WTC11 (cell line): ENCODE measurements around the gene MAGOHB. TPM values are rescaled to one million over a fixed set of nuclear protein-coding genes. Genes with fewer than 3 reads are reported as not detected.

Experiments used
- ATAC-seq: fragments of 200-7000 bp; cut with Tn5 transposase; 2 replicates; pipeline ENCODE4 v1.10.0; 2021; ENCODE audit warnings: mild to moderate bottlenecking, moderate library complexity
- CTCF ChIA-PET: fragments of 300-600 bp; sonication (Branson Sonifier 250); formaldehyde crosslinking; loops from one replicate; lab custom pipeline; 2021; ENCODE audit warnings: antibody characterized with exemption; lab: Charles Lee
- POLR2A ChIA-PET: fragments of 350-600 bp; sonication (Branson Sonifier 250); formaldehyde crosslinking; loops from one replicate; lab custom pipeline; 2021; ENCODE audit warnings: antibody characterized with exemption; lab: Charles Lee
- DNase-seq: peaks from one replicate; pipeline ENCODE4 v3.0.0; 2021; ENCODE audit warnings: low spot score
- H3K27ac Mint-ChIP-seq: 2 replicates; pipeline ENCODE4 v1.8.0; 2021; ENCODE audit warnings: mixed read lengths
- H3K27me3 Mint-ChIP-seq: 2 replicates; pipeline ENCODE4 v1.8.0; 2021; ENCODE audit warnings: low read depth, mild to moderate bottlenecking, moderate library complexity, mixed read lengths
- H3K36me3 Mint-ChIP-seq: 2 replicates; pipeline ENCODE4 v1.8.0; 2021; ENCODE audit warnings: mixed read lengths
- H3K4me1 Mint-ChIP-seq: 2 replicates; pipeline ENCODE4 v1.8.0; 2022; ENCODE audit warnings: mixed read lengths
- H3K4me3 Mint-ChIP-seq: 2 replicates; pipeline ENCODE4 v1.8.0; 2021; ENCODE audit warnings: mild to moderate bottlenecking, moderate library complexity, mixed read lengths
- H3K9me3 Mint-ChIP-seq: 2 replicates; pipeline ENCODE4 v1.8.0; 2021; ENCODE audit warnings: mixed read lengths
- CBFB ChIP-seq: sonication (generic); formaldehyde crosslinking; IDR thresholded peaks from 2 replicates; pipeline ENCODE4 v1.8.1; 2022; ENCODE audit warnings: mild to moderate bottlenecking, low read depth, missing genetic modification reagents
- CREB1 ChIP-seq: sonication (generic); formaldehyde crosslinking; IDR thresholded peaks from 2 replicates; pipeline ENCODE4 v1.8.0; 2023; ENCODE audit warnings: mild to moderate bottlenecking, missing genetic modification reagents
- E2F1 ChIP-seq: sonication (generic); formaldehyde crosslinking; IDR thresholded peaks from 2 replicates; pipeline ENCODE4 v1.8.0; 2022; ENCODE audit warnings: mild to moderate bottlenecking, missing genetic modification reagents
- EMX1 ChIP-seq: fragments of 250-450 bp; sonication (Bioruptor Pico); IDR thresholded peaks from 2 replicates; pipeline ENCODE4 v1.8.0; 2021; ENCODE audit warnings: mild to moderate bottlenecking
- FOXJ3 ChIP-seq: sonication (generic); formaldehyde crosslinking; IDR thresholded peaks from 2 replicates; pipeline ENCODE4 v1.9.0; 2021; ENCODE audit warnings: missing genetic modification reagents, mild to moderate bottlenecking, borderline replicate concordance
- FOXK1 ChIP-seq: sonication (generic); formaldehyde crosslinking; IDR thresholded peaks from 2 replicates; pipeline ENCODE4 v1.8.0; 2022; ENCODE audit warnings: mild to moderate bottlenecking, moderate library complexity, missing genetic modification reagents
- FOXP1 ChIP-seq: sonication (generic); formaldehyde crosslinking; IDR thresholded peaks from 2 replicates; pipeline ENCODE4 v1.8.0; 2022; ENCODE audit warnings: missing genetic modification reagents, mild to moderate bottlenecking, moderate library complexity, borderline replicate concordance
- JAZF1 ChIP-seq: fragments of 250-450 bp; sonication (Bioruptor Pico); IDR thresholded peaks from 2 replicates; pipeline ENCODE4 v1.9.0; 2021; ENCODE audit warnings: moderate library complexity, mild to moderate bottlenecking, inconsistent platforms
- KAT7 ChIP-seq: sonication (generic); formaldehyde crosslinking; IDR thresholded peaks from 2 replicates; pipeline ENCODE4 v1.8.1; 2023; ENCODE audit warnings: missing genetic modification reagents, mild to moderate bottlenecking, borderline replicate concordance
- MLX ChIP-seq: sonication (generic); formaldehyde crosslinking; IDR thresholded peaks from 2 replicates; pipeline ENCODE4 v1.8.1; 2023; ENCODE audit warnings: mild to moderate bottlenecking, missing genetic modification reagents, moderate library complexity
- NFATC4 ChIP-seq: fragments of 250-450 bp; sonication (Bioruptor Pico); IDR thresholded peaks from 2 replicates; pipeline ENCODE4 v1.9.0; 2021; ENCODE audit warnings: mild to moderate bottlenecking
- PRDM15 ChIP-seq: sonication (generic); formaldehyde crosslinking; IDR thresholded peaks from 2 replicates; pipeline ENCODE4 v1.8.0; 2022; ENCODE audit warnings: missing genetic modification reagents
- PREB ChIP-seq: sonication (generic); formaldehyde crosslinking; IDR thresholded peaks from 2 replicates; pipeline ENCODE4 v1.8.1; 2022; ENCODE audit warnings: mild to moderate bottlenecking, missing genetic modification reagents, moderate library complexity, borderline replicate concordance
- PRRX2 ChIP-seq: fragments of 250-450 bp; sonication (Bioruptor Pico); IDR thresholded peaks from 2 replicates; pipeline ENCODE4 v1.8.0; 2021; ENCODE audit warnings: mild to moderate bottlenecking
- RORB ChIP-seq: fragments of 250-450 bp; sonication (Bioruptor Pico); IDR thresholded peaks from 2 replicates; pipeline ENCODE4 v1.9.0; 2021; ENCODE audit warnings: mild to moderate bottlenecking
- SMAD4 ChIP-seq: sonication (generic); formaldehyde crosslinking; IDR thresholded peaks from 2 replicates; pipeline ENCODE4 v1.8.0; 2022; ENCODE audit warnings: mild to moderate bottlenecking, missing genetic modification reagents
- SOX15 ChIP-seq: fragments of 250-450 bp; sonication (Bioruptor Pico); IDR thresholded peaks from 2 replicates; pipeline ENCODE4 v1.9.0; 2021; ENCODE audit warnings: mild to moderate bottlenecking
- USF1 ChIP-seq: sonication (generic); formaldehyde crosslinking; IDR thresholded peaks from 2 replicates; pipeline ENCODE4 v1.8.0; 2022; ENCODE audit warnings: mild to moderate bottlenecking, missing genetic modification reagents
- ZNF121 ChIP-seq: sonication (generic); formaldehyde crosslinking; IDR thresholded peaks from 2 replicates; pipeline ENCODE4 v1.8.0; 2023; ENCODE audit warnings: missing genetic modification reagents
- ZSCAN18 ChIP-seq: fragments of 250-450 bp; sonication (Bioruptor Pico); IDR thresholded peaks from 2 replicates; pipeline ENCODE4 v2.1.2; 2022; ENCODE audit warnings: mild to moderate bottlenecking, moderate library complexity
- total RNA-seq: library from RNA; stranded (reverse); gene quantifications from 3 replicates; pipeline ENCODE4 v1.2.3, GENCODE V29; 2021
- TF ChIP-seq, protein P1 (sequence below): sonication (generic); formaldehyde crosslinking; IDR thresholded peaks from 2 replicates; pipeline ENCODE4 v1.8.0; 2023; ENCODE audit warnings: missing genetic modification reagents
- TF ChIP-seq, protein P2 (sequence below): fragments of 250-450 bp; sonication (Bioruptor Pico); IDR thresholded peaks from 2 replicates; pipeline ENCODE4 v1.8.0; 2021; ENCODE audit warnings: mild to moderate bottlenecking

The MAGOHB gene
- total RNA-seq, 1 experiment from 2014 or later: 36.1 TPM

GRCh38 chr12:10557766-10558165 is 55.6 kb downstream of the MAGOHB start:
- DNase-seq: no peak
- TF ChIP-seq FOXK1: no peak
- TF ChIP-seq USF1 (CRISPR knock-in tag): no peak
- no peak for TF ChIP-seq ZSCAN18 (CRISPR knock-in tag)
- TF ChIP-seq JAZF1 (CRISPR knock-in tag): no peak
- no peak for TF ChIP-seq NFATC4 (CRISPR knock-in tag)
- no peak for TF ChIP-seq CBFB
- TF ChIP-seq, protein P1, sequence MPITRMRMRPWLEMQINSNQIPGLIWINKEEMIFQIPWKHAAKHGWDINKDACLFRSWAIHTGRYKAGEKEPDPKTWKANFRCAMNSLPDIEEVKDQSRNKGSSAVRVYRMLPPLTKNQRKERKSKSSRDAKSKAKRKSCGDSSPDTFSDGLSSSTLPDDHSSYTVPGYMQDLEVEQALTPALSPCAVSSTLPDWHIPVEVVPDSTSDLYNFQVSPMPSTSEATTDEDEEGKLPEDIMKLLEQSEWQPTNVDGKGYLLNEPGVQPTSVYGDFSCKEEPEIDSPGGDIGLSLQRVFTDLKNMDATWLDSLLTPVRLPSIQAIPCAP (CRISPR knock-in tag): no peak
- no peak for TF ChIP-seq SOX15
- TF ChIP-seq, all 79 proteins: peak for 0
- peaks cover 20% of the 10 kb centered on the region for H3K4me1 Mint-ChIP-seq
- H3K27me3 Mint-ChIP-seq: no peaks in the 10 kb centered on the region
- no peak overlapping the region for H3K4me3 Mint-ChIP-seq
- peak overlapping the region; percentile 30; the same call in 1 of the 2 replicates for H3K27ac Mint-ChIP-seq
- ChIA-PET POLR2A (no interaction called here), CTCF (interaction anchor here (1.1 to 1.5 kb wide), 2 partner anchors 191 to 193 kb away, joined by 3 to 5 read pairs; no protein-coding TSS in a partner anchor)
- H3K36me3 Mint-ChIP-seq: peaks cover 3% of the 10 kb centered on the region; the same call in 1 of the 2 replicates
- H3K9me3 Mint-ChIP-seq: peaks cover 13% of the 10 kb centered on the region
- no peak for ATAC-seq

DNA sequence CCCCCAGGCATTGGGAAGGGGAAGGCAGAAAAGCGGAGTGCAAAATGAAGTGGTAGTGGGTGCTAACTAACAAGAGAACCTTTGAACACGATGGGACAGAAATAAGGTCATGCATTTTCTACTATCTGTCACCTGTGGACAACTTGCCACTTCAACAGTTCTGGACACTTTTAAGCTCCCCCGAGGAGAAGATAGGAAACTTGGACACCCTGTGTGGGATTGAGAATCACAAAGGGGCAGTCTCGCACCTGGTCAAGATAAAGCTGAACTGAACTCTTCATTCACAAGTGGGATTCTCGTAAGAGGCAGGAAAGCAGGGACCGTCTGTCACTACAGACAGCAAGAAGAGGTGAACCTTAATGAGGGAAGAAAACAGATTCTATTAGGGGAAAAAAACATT is 56.1 kb downstream of the MAGOHB start:
- ATAC-seq: no peak
- peaks cover 17% of the 10 kb centered on the region for H3K9me3 Mint-ChIP-seq
- H3K4me3 Mint-ChIP-seq: no peak overlapping the region
- H3K36me3 Mint-ChIP-seq: peaks cover 3% of the 10 kb centered on the region; the same call in 1 of the 2 replicates
- ChIA-PET POLR2A (no interaction called here), CTCF (interaction anchor here (1.1 to 1.5 kb wide), 2 partner anchors 190 to 192 kb away, joined by 3 to 5 read pairs; no protein-coding TSS in a partner anchor)
- no peak for DNase-seq
- peaks cover 20% of the 10 kb centered on the region for H3K4me1 Mint-ChIP-seq
- peak overlapping the region; percentile 30 for H3K27ac Mint-ChIP-seq
- H3K27me3 Mint-ChIP-seq: no peaks in the 10 kb centered on the region
- TF ChIP-seq KAT7 (CRISPR knock-in tag): no peak
- TF ChIP-seq FOXP1: no peak
- TF ChIP-seq EMX1 (CRISPR knock-in tag): no peak
- TF ChIP-seq SMAD4 (CRISPR knock-in tag): no peak
- no peak for TF ChIP-seq RORB (CRISPR knock-in tag)
- no peak for TF ChIP-seq PRDM15
- no peak for TF ChIP-seq ZSCAN18 (CRISPR knock-in tag)
- no peak for TF ChIP-seq CREB1 (CRISPR knock-in tag)
- no peak for TF ChIP-seq CBFB
- no peak for TF ChIP-seq FOXJ3 (CRISPR knock-in tag)
- no peak for TF ChIP-seq E2F1 (CRISPR knock-in tag)
- TF ChIP-seq, protein P2, sequence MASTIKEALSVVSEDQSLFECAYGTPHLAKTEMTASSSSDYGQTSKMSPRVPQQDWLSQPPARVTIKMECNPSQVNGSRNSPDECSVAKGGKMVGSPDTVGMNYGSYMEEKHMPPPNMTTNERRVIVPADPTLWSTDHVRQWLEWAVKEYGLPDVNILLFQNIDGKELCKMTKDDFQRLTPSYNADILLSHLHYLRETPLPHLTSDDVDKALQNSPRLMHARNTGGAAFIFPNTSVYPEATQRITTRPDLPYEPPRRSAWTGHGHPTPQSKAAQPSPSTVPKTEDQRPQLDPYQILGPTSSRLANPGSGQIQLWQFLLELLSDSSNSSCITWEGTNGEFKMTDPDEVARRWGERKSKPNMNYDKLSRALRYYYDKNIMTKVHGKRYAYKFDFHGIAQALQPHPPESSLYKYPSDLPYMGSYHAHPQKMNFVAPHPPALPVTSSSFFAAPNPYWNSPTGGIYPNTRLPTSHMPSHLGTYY: no peak
- TF ChIP-seq, protein P1 (CRISPR knock-in tag): no peak
- TF ChIP-seq PREB (CRISPR knock-in tag): no peak
- no peak for TF ChIP-seq MLX (CRISPR knock-in tag)
- no peak for TF ChIP-seq ZNF121 (CRISPR knock-in tag)
- TF ChIP-seq PRRX2 (CRISPR knock-in tag): no peak
